Measurements from ENCODE around the gene TEKTIP1.

TEKTIP1 gene

GRCh38 chr19:3533033-3533432, 5.9 kb upstream of the TEKTIP1 start:
- DNase-seq (ENCODE audit: low spot score), result no peak
- no peak for TF ChIP-seq CTCF (IDR thresholded peaks at IDR 0.05; ENCODE audit: extremely low read depth, missing control alignments)

- no peak for TF ChIP-seq CTCF (IDR thresholded peaks at IDR 0.05; ENCODE audit: extremely low read depth, missing control alignments)
- DNase-seq (ENCODE audit: low spot score), result no peak
Observed at GRCh38 chr19:3533563-3534216, 5.3 kb upstream of the TEKTIP1 start.

- no peak for DNase-seq (ENCODE audit: low spot score)
Observed at GRCh38 chr19:3534375-3535234, 4.4 kb upstream of the TEKTIP1 start.

GRCh38 chr19:3535235-3535535, 3.8 kb upstream of the TEKTIP1 start:
- no peak for DNase-seq (ENCODE audit: low spot score)
- no peak for TF ChIP-seq CTCF (IDR thresholded peaks at IDR 0.05; ENCODE audit: extremely low read depth, missing control alignments)

More at GRCh38 chr19:3534375-3535234, 4.4 kb upstream of the TEKTIP1 start:
- no peak for TF ChIP-seq CTCF (IDR thresholded peaks at IDR 0.05; ENCODE audit: extremely low read depth, missing control alignments)

GRCh38 chr19:3535563-3535965, 3.4 kb upstream of the TEKTIP1 start:
- no peak for TF ChIP-seq CTCF (IDR thresholded peaks at IDR 0.05; ENCODE audit: extremely low read depth, missing control alignments)
- DNase-seq (ENCODE audit: low spot score), result no peak

GRCh38 chr19:3535981-3536380, 3.0 kb upstream of the TEKTIP1 start:
- DNase-seq (ENCODE audit: low spot score), result no peak
- TF ChIP-seq CTCF (IDR thresholded peaks at IDR 0.05; ENCODE audit: extremely low read depth, missing control alignments), result no peak

GRCh38 chr19:3536429-3537100, 2.4 kb upstream of the TEKTIP1 start:
- TF ChIP-seq CTCF (IDR thresholded peaks at IDR 0.05; ENCODE audit: extremely low read depth, missing control alignments), result no peak
- DNase-seq (ENCODE audit: low spot score), result no peak

All from GM20000 (cell line).